ENCODE results near the gene SCG3.

Gene SCG3

GRCh38 chr15:51759557-51760070 lies 78.3 kb downstream of the SCG3 start:
- Histone ChIP-seq H3K4me3 (ENCODE audit: insufficient read depth, low read length, poor library complexity, severe bottlenecking) (no peak overlapping the region), H4K20me1 (ENCODE audit: low read depth, low read length) (no peaks in the 10 kb centered on the region), H3K36me3 (ENCODE audit: low read length) (no peaks in the 10 kb centered on the region), H3K79me2 (ENCODE audit: insufficient read depth, low read length) (no peaks in the 10 kb centered on the region), H2AFZ (ENCODE audit: low read depth, low read length, severe bottlenecking) (no peak overlapping the region), H3K27ac (ENCODE audit: low read depth, low read length) (no peak overlapping the region), H3K9me2 (replicated peaks; ENCODE audit: insufficient read depth, low read length) (no peaks in the 10 kb centered on the region), H3K9ac (ENCODE audit: low read length) (no peak overlapping the region), H3K4me2 (ENCODE audit: low read depth, low read length, poor library complexity, severe bottlenecking) (no peak overlapping the region), H3K9me3 (ENCODE audit: insufficient read depth, low read length) (no peaks in the 10 kb centered on the region), H3F3A (ENCODE audit: insufficient read depth) (no peaks in the 10 kb centered on the region), H3K27me3 (ENCODE audit: low read length) (no peaks in the 10 kb centered on the region)
- TF ChIP-seq CTCF (IDR thresholded peaks at IDR 0.05; ENCODE audit: insufficient read depth, low read length, poor library complexity, severe bottlenecking) (peak; percentile 44), EZH2phosphoT487 (conservative IDR thresholded peaks at IDR 0.05; ENCODE audit: low read length) (no peak)

- Histone ChIP-seq H2AFZ (ENCODE audit: low read depth, low read length, severe bottlenecking) (no peak overlapping the region), H3K4me2 (ENCODE audit: low read depth, low read length, poor library complexity, severe bottlenecking) (no peak overlapping the region), H3K4me3 (ENCODE audit: insufficient read depth, low read length, poor library complexity, severe bottlenecking) (no peak overlapping the region), H3K9ac (ENCODE audit: low read length) (no peak overlapping the region), H3K9me2 (replicated peaks; ENCODE audit: insufficient read depth, low read length) (no peaks in the 10 kb centered on the region), H4K20me1 (ENCODE audit: low read depth, low read length) (no peaks in the 10 kb centered on the region), H3K9me3 (ENCODE audit: insufficient read depth, low read length) (no peaks in the 10 kb centered on the region), H3K36me3 (ENCODE audit: low read length) (no peaks in the 10 kb centered on the region), H3K79me2 (ENCODE audit: insufficient read depth, low read length) (no peaks in the 10 kb centered on the region), H3K27ac (ENCODE audit: low read depth, low read length) (no peak overlapping the region), H3F3A (ENCODE audit: insufficient read depth) (no peaks in the 10 kb centered on the region), H3K27me3 (ENCODE audit: low read length) (no peaks in the 10 kb centered on the region)
- no peak for TF ChIP-seq EZH2phosphoT487 (conservative IDR thresholded peaks at IDR 0.05; ENCODE audit: low read length)
Observed at GRCh38 chr15:51760805-51761204, 79.5 kb downstream of the SCG3 start.

GRCh38 chr15:51765751-51766150 lies 84.4 kb downstream of the SCG3 start:
- no peak overlapping the region for H3K4me2 ChIP-seq (ENCODE audit: low read depth, low read length, poor library complexity, severe bottlenecking)

More at GRCh38 chr15:51765751-51766150, 84.4 kb downstream of the SCG3 start:
- H3K9me2 ChIP-seq (replicated peaks; ENCODE audit: insufficient read depth, low read length): no peaks in the 10 kb centered on the region
- H3K27ac ChIP-seq (ENCODE audit: low read depth, low read length): no peak overlapping the region
- no peak overlapping the region for H3K4me3 ChIP-seq (ENCODE audit: insufficient read depth, low read length, poor library complexity, severe bottlenecking)
- no peaks in the 10 kb centered on the region for H3K79me2 ChIP-seq (ENCODE audit: insufficient read depth, low read length)
- no peaks in the 10 kb centered on the region for H3K36me3 ChIP-seq (ENCODE audit: low read length)
- H2AFZ ChIP-seq (ENCODE audit: low read depth, low read length, severe bottlenecking): no peak overlapping the region
- no peaks in the 10 kb centered on the region for H3K9me3 ChIP-seq (ENCODE audit: insufficient read depth, low read length)
- no peak for TF ChIP-seq CTCF (IDR thresholded peaks at IDR 0.05; ENCODE audit: insufficient read depth, low read length, poor library complexity, severe bottlenecking)
- TF ChIP-seq EZH2phosphoT487 (conservative IDR thresholded peaks at IDR 0.05; ENCODE audit: low read length): no peak
- H3F3A ChIP-seq (ENCODE audit: insufficient read depth): no peaks in the 10 kb centered on the region
- no peaks in the 10 kb centered on the region for H3K27me3 ChIP-seq (ENCODE audit: low read length)
- no peaks in the 10 kb centered on the region for H4K20me1 ChIP-seq (ENCODE audit: low read depth, low read length)
- no peak overlapping the region for H3K9ac ChIP-seq (ENCODE audit: low read length)

Measured in SU-DHL-6 (cell line).